AG09309 (cell line): ENCODE results near the gene ROM1.

Source experiments
- DNase-seq: peaks from one replicate; pipeline ENCODE4 v3.0.0-alpha.2; 2010; ENCODE audit warnings: low read depth
- H3K4me3 ChIP-seq: 2 replicates; pipeline ENCODE4 v1.5.1; 2011; ENCODE audit warnings: mild to moderate bottlenecking, low read depth, low read length, moderate library complexity; ENCODE audit not compliant: control insufficient read depth
- CTCF ChIP-seq: IDR thresholded peaks from 2 replicates; pipeline ENCODE4 v1.5.1; 2011; ENCODE audit warnings: mild to moderate bottlenecking, low read depth, low read length, inconsistent platforms; ENCODE audit not compliant: insufficient read depth, control insufficient read depth; ENCODE audit errors: missing control alignments

The ROM1 gene

GRCh38 chr11:62591448-62592145 lies 21.5 kb upstream of the ROM1 start, which contains the start of gene TUT1:
Gene TUT1, minus strand, starts transcription at chr11:62591523. Its CDS starts 38 bp downstream, at chr11:62591485.
- H3K4me3 ChIP-seq, result peak within 1 kb of the TSS; percentile 80
- no peak for TF ChIP-seq CTCF
- DNase-seq, result peak; percentile 98

- DNase-seq, result no peak
- no peak for TF ChIP-seq CTCF
- peak overlapping the region; percentile 80 for H3K4me3 ChIP-seq
These were observed 20.8 kb upstream of the ROM1 start for GRCh38 chr11:62592146-62592815.

- DNase-seq, result no peak
- H3K4me3 ChIP-seq, result no peak overlapping the region
- TF ChIP-seq CTCF, result no peak
These were observed 20.1 kb upstream of the ROM1 start for GRCh38 chr11:62592989-62593421.

GRCh38 chr11:62593434-62594044 lies 19.5 kb upstream of the ROM1 start:
- DNase-seq, result no peak
- H3K4me3 ChIP-seq, result no peak overlapping the region
- TF ChIP-seq CTCF, result peak; percentile 73

GRCh38 chr11:62595124-62595523 lies 17.9 kb upstream of the ROM1 start:
- no peak overlapping the region for H3K4me3 ChIP-seq
- TF ChIP-seq CTCF, result no peak
- no peak for DNase-seq

GRCh38 chr11:62599069-62599696 lies 13.9 kb upstream of the ROM1 start:
- peak overlapping the region; percentile 26 for H3K4me3 ChIP-seq
- no peak for TF ChIP-seq CTCF
- peak; percentile 94 for DNase-seq
